SKM-1 (cell line): Measurements from ENCODE around the gene XAGE5.
"Not testable (repeated sequence)": the region's sequence is repeated elsewhere in the genome, so short reads cannot be mapped to it uniquely, and the experiment has no call there.

Experiments
- DNase-seq: peaks from one replicate; lab custom pipeline; 2025; ENCODE audit not compliant: unreplicated experiment; lab: John Stamatoyannopoulos, UW

XAGE5 gene

GRCh38 chrX:52811065-52811625 is at the start of gene XAGE5:
XAGE5 (plus strand) TSS chrX:52811287; CDS start chrX:52812567, 1,280 bp downstream.
- DNase-seq = no peak

- not testable (repeated sequence) for DNase-seq
Observed at GRCh38 chrX:52765983-52766382, 45.1 kb upstream of the XAGE5 start.

GRCh38 chrX:52773504-52773903 is 37.6 kb upstream of the XAGE5 start:
- DNase-seq = not testable (repeated sequence)

- DNase-seq = not testable (repeated sequence)
Observed at GRCh38 chrX:52797327-52797726, 13.8 kb upstream of the XAGE5 start, which contains the start of gene SPANXN5. SPANXN5 (minus strand) TSS chrX:52797427; CDS start chrX:52797348, 79 bp downstream.

- not testable (repeated sequence) for DNase-seq
Observed at GRCh38 chrX:52804876-52805275, 6.2 kb upstream of the XAGE5 start.

GRCh38 chrX:52819788-52820187 is 8.7 kb downstream of the XAGE5 start:
- no peak for DNase-seq

GRCh38 chrX:52821079-52821760 is 10.1 kb downstream of the XAGE5 start:
- no peak for DNase-seq

GRCh38 chrX:52824608-52825007 is 13.5 kb downstream of the XAGE5 start:
- no peak for DNase-seq

- no peak for DNase-seq
Observed at GRCh38 chrX:52830551-52830950, 19.5 kb downstream of the XAGE5 start.

- DNase-seq = no peak
Observed at GRCh38 chrX:52839137-52839536, 28.1 kb downstream of the XAGE5 start.

- not testable (repeated sequence) for DNase-seq
Observed at GRCh38 chrX:52843619-52844018, 32.5 kb downstream of the XAGE5 start.

- no peak for DNase-seq
Observed at GRCh38 chrX:52852110-52852860, 41.2 kb downstream of the XAGE5 start.

- DNase-seq = not testable (repeated sequence)
Observed at GRCh38 chrX:52856991-52857525, 46.0 kb downstream of the XAGE5 start.

GRCh38 chrX:52865343-52865998 is 54.4 kb downstream of the XAGE5 start:
- no peak for DNase-seq
